ENCODE measurements around the gene FGF13. TPM values are rescaled to one million over a fixed set of nuclear protein-coding genes. Genes with fewer than 3 reads are reported as not detected.

The FGF13 gene
- total RNA-seq, 1 donor from 2014 or later: 5.1 TPM

GRCh38 chrX:138648568-138648967, 62.9 kb downstream of the FGF13 start:
- TF ChIP-seq EZH2 (IDR thresholded peaks at IDR 0.05; ENCODE audit: insufficient read depth, low read length) (no peak), CTCF (IDR thresholded peaks at IDR 0.05; ENCODE audit: insufficient read depth, low read depth, low read length) (no peak)
- Histone ChIP-seq H3K27me3 (ENCODE audit: insufficient read depth, low read length) (no peaks in the 10 kb centered on the region), H4K20me1 (ENCODE audit: insufficient read depth, low read length) (no peaks in the 10 kb centered on the region), H3K27ac (ENCODE audit: low read depth, low read length) (no peak overlapping the region), H3K4me3 (ENCODE audit: insufficient read depth, low read depth, low read length) (no peak overlapping the region), H3K36me3 (ENCODE audit: insufficient read depth, low read length) (no peaks in the 10 kb centered on the region), H2AFZ (ENCODE audit: low read depth, low read length) (no peak overlapping the region), H3K9ac (ENCODE audit: low read length) (no peak overlapping the region), H3K79me2 (ENCODE audit: insufficient read depth, low read length) (no peaks in the 10 kb centered on the region), H3K9me3 (ENCODE audit: insufficient read depth, low read depth, low read length) (no peaks in the 10 kb centered on the region), H3K4me1 (ENCODE audit: insufficient read depth, low read length) (no peaks in the 10 kb centered on the region), H3K4me2 (ENCODE audit: low read length) (no peak overlapping the region)
- no peak overlapping the region for H3K27ac Mint-ChIP-seq (ENCODE audit: unreplicated experiment)
- no peaks in the 10 kb centered on the region for H3K4me1 Mint-ChIP-seq (ENCODE audit: low read depth, unreplicated experiment)
- no peaks in the 10 kb centered on the region for H3K27me3 Mint-ChIP-seq (ENCODE audit: low read depth, unreplicated experiment)
- H3K4me3 Mint-ChIP-seq (ENCODE audit: unreplicated experiment): no peak overlapping the region
- DNase-seq (ENCODE audit: low read depth) (no peak), FAIRE-seq (peak; percentile 5)
- H3K9me3 Mint-ChIP-seq (ENCODE audit: unreplicated experiment): no peaks in the 10 kb centered on the region
- no peaks in the 10 kb centered on the region for H3K36me3 Mint-ChIP-seq (ENCODE audit: low read depth, unreplicated experiment)

- Histone ChIP-seq H3K27me3 (ENCODE audit: insufficient read depth, low read length) (no peaks in the 10 kb centered on the region), H3K79me2 (ENCODE audit: insufficient read depth, low read length) (no peaks in the 10 kb centered on the region), H3K4me3 (ENCODE audit: insufficient read depth, low read depth, low read length) (no peak overlapping the region), H3K4me2 (ENCODE audit: low read length) (no peak overlapping the region), H2AFZ (ENCODE audit: low read depth, low read length) (no peak overlapping the region), H4K20me1 (ENCODE audit: insufficient read depth, low read length) (no peaks in the 10 kb centered on the region), H3K9ac (ENCODE audit: low read length) (no peak overlapping the region), H3K27ac (ENCODE audit: low read depth, low read length) (no peak overlapping the region), H3K36me3 (ENCODE audit: insufficient read depth, low read length) (no peaks in the 10 kb centered on the region), H3K9me3 (ENCODE audit: insufficient read depth, low read depth, low read length) (no peaks in the 10 kb centered on the region), H3K4me1 (ENCODE audit: insufficient read depth, low read length) (no peaks in the 10 kb centered on the region)
- H3K4me1 Mint-ChIP-seq (ENCODE audit: low read depth, unreplicated experiment): peaks cover 1% of the 10 kb centered on the region
- TF ChIP-seq CTCF (IDR thresholded peaks at IDR 0.05; ENCODE audit: insufficient read depth, low read depth, low read length): no peak
- no peak for TF ChIP-seq EZH2 (IDR thresholded peaks at IDR 0.05; ENCODE audit: insufficient read depth, low read length)
- H3K36me3 Mint-ChIP-seq (ENCODE audit: low read depth, unreplicated experiment): no peaks in the 10 kb centered on the region
- no peak overlapping the region for H3K4me3 Mint-ChIP-seq (ENCODE audit: unreplicated experiment)
- FAIRE-seq: peak; percentile 84
- DNase-seq (ENCODE audit: low read depth): peak; percentile 43
- no peaks in the 10 kb centered on the region for H3K9me3 Mint-ChIP-seq (ENCODE audit: unreplicated experiment)
- no peak overlapping the region for H3K27ac Mint-ChIP-seq (ENCODE audit: unreplicated experiment)
- H3K27me3 Mint-ChIP-seq (ENCODE audit: low read depth, unreplicated experiment): no peaks in the 10 kb centered on the region
Observed at GRCh38 chrX:138638996-138639395, 72.5 kb downstream of the FGF13 start.

Small RNAs within 50 kb of the gene (microRNA-seq; reads per million reads assigned to microRNA genes)
- 17.5 reads per million, percentile 44 among the genes with 10 or more reads in this experiment for gene MIR504

Data from astrocyte (in vitro differentiated cells and primary cell).